NOMO-1 treated with dmso at 0.1 percent for 144 hours (cell line): ENCODE results near the gene RASD1.
"Not testable (repeated sequence)": the region's sequence is repeated elsewhere in the genome, so short reads cannot be mapped to it uniquely, and the experiment has no call there.

Experiments used
- DNase-seq: peaks from one replicate; lab custom pipeline; 2025; ENCODE audit not compliant: unreplicated experiment; lab: John Stamatoyannopoulos, UW

RASD1 gene

GRCh38 chr17:17499402-17500145 is 3.4 kb upstream of the RASD1 start:
- no peak for DNase-seq

GRCh38 chr17:17498606-17499301 is 2.6 kb upstream of the RASD1 start:
- no peak for DNase-seq

GRCh38 chr17:17497845-17498520 is 1.8 kb upstream of the RASD1 start:
- no peak for DNase-seq

GRCh38 chr17:17497065-17497844 is 1.1 kb upstream of the RASD1 start:
- DNase-seq = no peak

- peak; percentile 9 for DNase-seq
Observed at GRCh38 chr17:17495536-17496188, 533 bp downstream of the RASD1 start.

GRCh38 chr17:17494870-17495535 is 1.2 kb downstream of the RASD1 start:
- no peak for DNase-seq

- DNase-seq = no peak
Observed at GRCh38 chr17:17494499-17494869, 1.7 kb downstream of the RASD1 start.

GRCh38 chr17:17493986-17494466 is 2.2 kb downstream of the RASD1 start:
- DNase-seq = no peak

- no peak for DNase-seq
Observed at GRCh38 chr17:17493249-17493985, 2.8 kb downstream of the RASD1 start.

- no peak for DNase-seq
Observed at GRCh38 chr17:17492571-17492970, 3.6 kb downstream of the RASD1 start.

GRCh38 chr17:17492085-17492484 is 4.1 kb downstream of the RASD1 start:
- no peak for DNase-seq

- DNase-seq = no peak
Observed at GRCh38 chr17:17491546-17491988, 4.6 kb downstream of the RASD1 start.

- no peak for DNase-seq
Observed at GRCh38 chr17:17491031-17491471, 5.1 kb downstream of the RASD1 start.

- no peak for DNase-seq
Observed at GRCh38 chr17:17487998-17488397, 8.2 kb downstream of the RASD1 start.

- DNase-seq = not testable (repeated sequence)
Observed at GRCh38 chr17:17486416-17486815, 9.8 kb downstream of the RASD1 start.

GRCh38 chr17:17485420-17485819 is 10.8 kb downstream of the RASD1 start:
- no peak for DNase-seq

- DNase-seq = no peak
Observed at GRCh38 chr17:17484451-17484899, 11.7 kb downstream of the RASD1 start.

GRCh38 chr17:17481860-17482259 is 14.3 kb downstream of the RASD1 start:
- DNase-seq = no peak

- no peak for DNase-seq
Observed at GRCh38 chr17:17480593-17481148, 15.5 kb downstream of the RASD1 start.
